IPS-NIHi7 (cell line): ENCODE data around the gene TEX2.
"Not testable (repeated sequence)": the region's sequence is repeated elsewhere in the genome, so short reads cannot be mapped to it uniquely, and the experiment has no call there.

Experiments
- DNase-seq: peaks from one replicate; pipeline ENCODE4 v3.0.0; 2012; ENCODE audit warnings: mixed read lengths; ENCODE audit errors: extremely low spot score

TEX2 gene

GRCh38 chr17:64145751-64146417, 117.2 kb downstream of the TEX2 start:
- DNase-seq, result peak; percentile 94

- DNase-seq, result no peak
Measured at GRCh38 chr17:64145375-64145750, 117.7 kb downstream of the TEX2 start.

DNA sequence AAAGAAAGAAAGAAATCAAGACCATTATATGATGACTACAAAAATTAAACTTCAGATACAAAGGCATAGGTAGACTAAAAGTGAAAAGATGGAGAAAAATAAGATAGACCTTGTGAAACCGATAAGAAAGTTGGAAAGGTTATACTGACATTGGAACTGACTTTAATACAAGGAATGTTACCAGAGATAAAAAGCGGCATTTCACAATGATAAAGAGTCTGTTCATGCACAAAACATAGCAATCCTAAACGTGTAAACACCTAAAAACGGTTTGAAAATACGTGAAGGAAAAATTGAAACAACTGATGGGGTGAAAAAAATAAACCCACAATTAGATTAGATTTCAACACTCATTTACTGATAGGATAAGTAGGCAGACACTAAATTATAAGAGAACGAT, 123.5 kb downstream of the TEX2 start:
- no peak for DNase-seq

DNA sequence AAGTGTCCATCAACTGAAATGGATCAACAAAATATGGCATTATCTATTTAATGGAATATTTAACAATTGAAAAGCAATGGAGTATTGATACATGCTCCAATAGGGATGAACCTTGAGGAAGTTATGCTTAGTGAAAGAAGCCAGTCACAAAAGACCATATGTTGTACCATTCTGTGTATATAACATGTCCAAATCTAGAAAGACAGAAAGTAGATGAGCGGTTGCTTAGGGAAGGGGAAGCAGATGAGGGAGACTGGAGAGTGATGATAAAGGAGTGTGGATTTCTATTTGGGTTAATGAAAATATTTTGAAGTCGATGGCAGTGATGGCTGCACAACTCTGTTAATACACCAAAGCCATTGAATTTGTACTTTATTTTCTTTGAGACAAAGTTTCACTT, 124.6 kb downstream of the TEX2 start:
- no peak for DNase-seq

GRCh38 chr17:64135000-64135399, 128.1 kb downstream of the TEX2 start:
- no peak for DNase-seq

DNA sequence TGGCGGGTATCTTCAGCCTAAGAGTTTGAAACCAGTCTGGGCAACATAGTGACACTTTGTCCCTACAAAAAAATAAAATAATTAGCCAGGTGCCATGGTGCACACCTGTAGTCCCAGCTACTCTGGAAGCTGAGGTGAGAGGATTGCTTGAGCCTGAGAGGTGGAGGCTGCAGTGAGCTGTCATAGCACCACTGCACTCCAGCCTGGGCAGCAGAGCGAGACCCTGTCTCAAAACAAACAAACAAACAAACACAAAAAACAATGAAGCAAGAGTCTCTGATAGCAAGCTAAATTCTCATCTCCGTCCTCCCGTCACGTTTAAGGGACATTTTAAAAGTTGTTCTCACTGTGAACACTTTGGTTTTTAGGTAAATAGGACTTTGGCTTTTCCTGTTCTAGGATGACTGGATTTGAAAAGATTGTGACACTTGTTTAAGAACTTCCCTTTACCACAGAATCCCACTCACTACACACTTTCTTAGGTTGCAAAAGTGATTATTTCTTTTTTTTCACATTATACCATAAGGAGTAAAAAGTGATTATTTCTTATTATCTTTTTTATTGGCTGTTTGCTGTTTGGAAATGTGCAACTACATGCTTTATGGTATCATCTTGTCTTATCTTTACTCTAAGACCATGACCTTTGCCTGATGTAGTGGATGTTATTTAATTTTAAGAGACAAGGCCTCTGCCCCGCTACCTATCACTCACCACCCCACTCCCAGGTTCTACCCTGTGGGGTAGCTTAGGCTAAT, 128.7 kb downstream of the TEX2 start:
- DNase-seq, result no peak

- DNase-seq, result peak; percentile 57
Measured at GRCh38 chr17:64133546-64134215, 129.4 kb downstream of the TEX2 start.

DNA sequence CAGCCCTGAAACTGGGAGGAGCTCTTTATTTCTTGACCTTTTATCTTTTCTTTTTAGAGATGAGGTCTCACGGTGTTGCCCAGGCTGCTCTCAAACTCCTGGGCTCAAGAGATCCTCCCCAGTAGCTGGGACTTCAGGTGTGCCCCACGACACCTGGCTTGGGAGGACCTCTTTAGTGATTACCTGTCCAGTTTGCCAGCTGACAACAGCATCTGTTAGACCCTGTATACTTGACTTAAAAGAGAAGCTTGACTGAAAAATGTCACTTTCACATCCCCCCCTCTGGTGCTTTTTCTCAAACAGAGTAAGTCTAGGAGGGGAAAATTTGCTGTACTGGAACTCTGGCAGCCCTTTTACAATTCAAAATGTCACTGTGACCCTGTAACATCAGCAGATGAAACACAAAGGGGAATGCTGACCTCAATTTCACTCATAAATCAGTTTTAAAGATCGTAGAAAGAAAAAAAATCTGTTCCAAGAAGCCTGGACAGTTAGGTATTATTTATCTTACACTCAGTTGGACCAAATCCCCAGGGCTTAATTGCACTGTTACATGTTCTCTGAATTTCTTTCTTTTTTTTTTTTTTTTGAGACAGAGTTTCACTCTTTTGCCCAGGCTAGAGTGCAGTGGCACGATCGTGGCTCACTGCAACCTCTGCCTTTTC, 131.3 kb downstream of the TEX2 start:
- no peak for DNase-seq

DNA sequence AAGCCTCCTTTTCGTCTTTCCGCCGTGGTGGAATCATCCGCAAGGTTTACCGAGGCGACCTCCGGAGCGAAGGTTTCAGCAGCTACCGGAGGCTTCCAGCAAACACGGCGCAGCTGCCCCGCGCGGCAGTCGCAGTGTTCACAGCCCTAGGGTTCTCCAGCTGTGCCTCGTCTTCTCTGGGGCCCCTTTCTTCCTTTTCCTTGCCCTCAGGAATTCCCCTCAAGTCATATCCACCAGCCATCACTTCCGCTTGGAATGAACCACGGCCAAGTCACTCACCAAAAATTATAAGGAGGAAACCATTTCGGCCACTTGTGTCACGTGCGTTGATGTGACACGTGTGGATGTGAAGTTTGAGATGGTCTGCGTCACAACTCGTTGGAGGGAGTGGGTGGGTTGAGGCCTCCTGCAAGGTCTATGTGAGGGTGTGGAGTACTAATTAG, 132.5 kb downstream of the TEX2 start:
- DNase-seq, result no peak

- DNase-seq, result peak; percentile 96
Measured at GRCh38 chr17:64129765-64130558, 133.1 kb downstream of the TEX2 start, which contains the start of gene ERN1. ERN1 (minus strand) TSS chr17:64130144; CDS start chr17:64130029, 115 bp downstream.

GRCh38 chr17:64129515-64129764, 133.6 kb downstream of the TEX2 start:
- no peak for DNase-seq

DNA sequence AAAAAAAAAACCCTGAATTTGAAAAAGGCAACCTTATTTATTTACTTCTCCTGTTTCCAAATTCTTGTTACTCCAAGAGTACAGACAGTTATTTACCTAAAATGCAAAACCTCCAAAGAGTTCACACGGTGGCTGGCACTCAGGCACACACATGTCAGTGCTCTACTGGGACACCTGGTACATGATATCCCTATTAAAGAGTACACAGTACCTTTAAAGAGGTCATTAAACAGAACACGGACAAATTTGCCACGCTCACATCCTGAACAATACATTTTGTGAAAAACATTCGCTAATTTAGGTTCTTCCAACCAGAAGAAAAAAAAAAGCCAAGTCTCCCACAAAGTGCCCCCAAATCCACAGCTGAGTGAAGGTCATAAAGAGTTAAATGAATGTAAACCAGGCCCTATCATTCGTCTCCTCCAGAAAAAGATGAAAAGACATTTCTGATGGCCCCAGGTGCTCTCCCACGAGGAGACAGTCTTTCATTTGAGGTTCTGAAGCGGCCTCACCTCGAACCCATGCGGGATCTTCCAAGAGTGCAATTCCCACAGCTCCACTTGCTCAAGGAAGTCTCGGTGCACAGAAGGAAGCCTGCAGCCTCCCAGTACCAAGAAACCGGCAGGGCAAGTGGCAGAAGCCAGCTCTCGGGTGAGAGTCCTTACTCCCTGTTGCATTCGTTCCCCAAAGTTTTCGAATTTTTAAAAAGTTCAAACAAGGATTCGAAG, 134.1 kb downstream of the TEX2 start:
- DNase-seq, result no peak

GRCh38 chr17:64126918-64127317, 136.1 kb downstream of the TEX2 start:
- no peak for DNase-seq

GRCh38 chr17:64125937-64126336, 137.1 kb downstream of the TEX2 start:
- DNase-seq, result no peak

GRCh38 chr17:64124609-64125008, 138.5 kb downstream of the TEX2 start:
- DNase-seq, result no peak

- no peak for DNase-seq
Measured at GRCh38 chr17:64123114-64123513, 139.9 kb downstream of the TEX2 start.

DNA sequence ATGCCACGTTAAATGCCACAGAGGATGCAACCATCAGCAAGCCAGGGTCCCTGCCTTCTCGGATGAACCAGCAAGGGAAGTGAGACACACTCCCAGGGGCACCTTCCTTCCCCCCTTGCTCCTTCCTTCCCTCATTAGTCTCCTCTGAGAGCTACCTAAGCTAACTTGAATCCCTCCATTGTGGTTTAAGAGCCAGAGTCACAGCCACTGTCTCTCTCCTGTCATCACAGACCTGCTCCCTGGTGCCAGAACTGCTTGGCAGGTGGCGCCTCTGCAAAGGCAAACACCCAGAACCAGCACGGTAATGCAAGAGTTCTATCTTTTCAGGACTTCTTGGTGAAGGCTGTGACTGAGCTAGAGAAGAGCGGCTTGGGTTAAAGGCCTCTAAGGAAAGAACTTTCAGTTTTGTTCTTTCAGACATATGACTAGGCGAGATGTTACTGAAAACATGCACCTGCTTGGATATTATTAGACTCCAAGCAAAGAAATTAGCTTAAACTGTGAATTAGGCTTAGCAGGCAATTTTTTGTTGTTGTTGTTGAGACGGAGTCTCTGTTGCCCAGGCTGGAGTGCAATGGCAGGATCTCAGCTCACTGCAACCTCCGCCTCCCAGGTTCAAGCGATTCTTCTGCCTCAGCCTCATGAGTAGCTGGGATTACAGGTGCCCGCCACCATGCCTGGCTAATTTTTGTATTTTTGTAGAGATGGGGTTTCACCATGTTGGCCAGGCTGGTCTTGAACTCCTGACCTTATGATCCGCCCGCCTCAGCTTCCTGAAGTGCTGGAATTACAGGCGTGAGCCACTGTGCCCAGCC, 141.9 kb downstream of the TEX2 start:
- DNase-seq, result not testable (repeated sequence)

GRCh38 chr17:64120159-64120810, 142.8 kb downstream of the TEX2 start:
- DNase-seq, result no peak
